Cortex of kidney (tissue), 1 donor: Measurements from ENCODE around the gene DNAJC5G.
"Not testable (repeated sequence)": the region's sequence is repeated elsewhere in the genome, so short reads cannot be mapped to it uniquely, and the experiment has no call there.

Source experiments
- DNase-seq: peaks from one replicate; lab custom pipeline; 2025; lab: John Stamatoyannopoulos, UW

Gene DNAJC5G

DNA sequence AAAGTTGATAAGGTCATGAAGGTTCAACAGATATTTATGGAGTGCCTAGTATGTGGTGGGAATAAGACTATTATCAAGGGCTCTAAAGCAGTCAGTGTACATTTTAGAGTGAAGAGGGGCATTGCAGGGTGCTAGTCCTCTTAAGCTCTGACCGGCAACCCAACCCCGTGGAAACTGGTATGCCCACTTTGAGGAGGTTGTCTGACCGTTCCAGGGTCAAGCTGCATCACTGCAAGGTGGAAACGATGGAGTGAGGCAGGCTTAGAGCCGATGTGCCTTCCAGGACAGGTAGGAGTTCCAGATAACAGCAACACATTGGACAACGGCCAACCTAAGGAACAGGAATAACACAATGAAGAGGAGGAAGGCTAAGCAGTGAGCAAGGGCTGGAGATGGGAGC lies 34.4 kb downstream of the DNAJC5G start:
- no peak for DNase-seq

DNA sequence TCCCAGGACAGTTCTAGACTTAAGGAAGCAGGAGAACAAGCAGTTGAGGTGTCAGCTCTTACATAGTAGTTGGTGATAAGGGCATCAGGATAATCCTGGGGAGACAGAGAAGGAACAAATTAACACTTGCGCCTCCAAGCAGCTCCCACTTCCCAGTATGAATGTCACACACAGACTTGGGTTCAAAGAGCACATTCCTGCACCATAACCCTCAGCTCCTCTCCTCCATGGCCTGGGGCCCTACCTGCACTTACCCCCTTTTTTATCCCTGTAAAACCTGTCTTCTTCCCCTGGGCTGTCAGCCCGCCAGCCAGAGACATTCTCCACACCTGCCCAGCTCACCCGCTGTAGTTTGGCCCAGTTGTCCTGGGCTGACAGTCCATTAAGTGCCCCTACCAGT lies 36.9 kb downstream of the DNAJC5G start:
- no peak for DNase-seq

DNA sequence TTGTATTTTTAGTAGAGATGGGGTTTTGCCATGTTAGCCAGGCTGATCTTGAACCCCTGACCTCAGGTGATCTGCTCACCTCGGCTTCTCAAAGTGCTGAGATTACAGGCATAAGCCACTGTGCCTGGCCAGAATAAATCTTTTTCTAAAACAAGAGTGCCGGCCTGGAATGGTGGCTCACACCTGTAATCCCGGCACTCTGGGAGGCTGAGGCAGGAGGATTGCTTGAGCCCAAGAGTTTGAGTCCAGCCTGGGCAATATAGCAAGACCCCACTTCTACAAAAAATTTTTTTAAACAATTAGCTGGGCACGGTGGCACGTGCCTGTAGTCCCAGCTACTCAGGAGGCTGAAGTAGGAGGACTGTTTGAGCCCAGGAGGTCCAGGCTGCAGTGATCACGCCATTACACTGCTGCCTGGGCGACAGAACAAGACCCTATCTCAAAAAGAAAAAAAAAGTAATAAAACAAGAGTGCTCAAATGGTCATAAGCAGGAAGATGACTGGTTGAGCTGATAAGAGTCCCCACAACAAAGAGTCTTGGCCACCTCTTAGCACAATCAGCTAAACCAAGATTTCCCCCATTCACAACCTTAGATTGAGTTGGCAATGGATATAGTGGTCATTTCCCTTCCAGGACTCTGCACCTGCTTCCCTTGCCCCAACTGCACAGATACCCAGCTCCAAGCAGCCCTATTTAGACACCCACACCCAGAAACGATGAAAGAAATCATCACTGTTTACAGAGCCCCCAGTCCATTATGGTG lies 38.8 kb downstream of the DNAJC5G start:
- DNase-seq, result no peak

DNA sequence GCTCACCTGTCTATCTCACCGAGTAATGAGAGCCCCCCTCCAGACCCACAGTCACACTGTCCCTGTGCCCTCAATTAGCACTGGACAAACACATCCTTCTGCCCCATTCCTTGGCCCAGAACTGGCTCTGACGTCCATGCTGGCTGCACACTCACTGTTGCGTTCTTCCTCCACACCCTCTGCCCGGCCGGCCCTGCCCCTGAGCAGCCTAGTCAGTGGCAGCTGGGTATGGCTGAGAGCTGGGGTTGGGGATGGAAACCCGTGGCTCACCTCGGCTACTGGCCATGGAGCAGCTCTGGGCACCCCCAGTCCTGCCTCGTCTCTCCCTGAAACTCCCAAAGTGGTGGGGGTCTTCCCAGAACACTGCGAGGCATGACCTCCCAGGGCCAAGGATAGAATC lies 39.5 kb downstream of the DNAJC5G start:
- no peak for DNase-seq

DNA sequence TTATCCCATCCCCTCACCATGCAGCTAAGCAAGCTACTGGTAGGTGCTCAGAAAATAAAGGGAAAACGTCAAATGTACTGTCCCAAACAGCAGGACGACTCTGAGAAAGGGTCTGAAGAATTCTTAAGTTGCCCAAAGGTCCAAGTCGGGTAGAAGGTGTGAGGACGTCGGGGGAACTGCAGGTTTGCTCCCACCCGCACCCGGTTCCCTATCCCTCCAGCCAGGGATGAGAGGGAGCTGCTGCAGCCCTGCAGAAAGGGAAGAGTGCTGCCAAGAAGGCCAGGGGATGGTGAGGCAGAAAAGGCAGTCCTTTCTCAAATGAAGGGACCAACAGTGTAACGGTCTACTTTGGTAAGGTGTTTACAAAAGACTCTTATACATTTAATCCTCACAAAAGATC lies 39.9 kb downstream of the DNAJC5G start:
- no peak for DNase-seq

DNA sequence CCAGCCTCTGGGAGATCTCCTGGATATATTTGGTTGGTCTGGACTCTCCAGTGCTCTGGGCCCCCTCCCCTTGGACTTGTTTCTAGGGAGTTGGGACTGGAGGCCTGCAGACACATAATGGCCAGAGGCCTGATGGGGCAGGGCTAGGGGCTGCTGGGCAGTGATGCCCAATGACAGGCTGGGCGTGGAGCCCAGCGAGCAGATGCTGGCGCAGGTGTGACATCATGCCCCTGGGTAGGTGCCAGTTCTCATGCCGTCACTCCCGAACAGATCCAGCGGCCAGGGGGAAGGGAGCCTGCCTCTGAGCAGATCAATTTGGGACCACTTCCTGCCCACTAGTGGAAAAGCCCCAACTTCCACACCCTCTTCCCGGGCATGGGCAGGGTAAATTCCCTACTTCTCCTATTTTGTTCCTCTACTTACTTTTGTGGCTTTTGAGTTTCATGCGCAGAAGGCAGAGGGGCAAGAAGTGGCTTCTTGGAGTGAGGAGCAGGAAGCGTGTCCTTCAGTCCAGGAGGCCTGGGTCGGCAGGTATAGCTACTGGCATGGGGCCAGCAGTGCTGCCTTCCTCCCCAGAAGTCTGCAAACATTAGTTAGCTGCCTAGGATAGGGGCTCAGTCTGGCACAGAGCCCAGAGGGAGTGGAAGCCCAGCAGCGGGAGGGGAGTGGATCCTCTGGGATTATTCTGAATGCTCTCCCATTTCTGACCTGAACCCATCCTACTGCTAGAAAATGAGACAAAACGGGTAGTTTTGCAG lies 41.6 kb downstream of the DNAJC5G start:
- no peak for DNase-seq

DNA sequence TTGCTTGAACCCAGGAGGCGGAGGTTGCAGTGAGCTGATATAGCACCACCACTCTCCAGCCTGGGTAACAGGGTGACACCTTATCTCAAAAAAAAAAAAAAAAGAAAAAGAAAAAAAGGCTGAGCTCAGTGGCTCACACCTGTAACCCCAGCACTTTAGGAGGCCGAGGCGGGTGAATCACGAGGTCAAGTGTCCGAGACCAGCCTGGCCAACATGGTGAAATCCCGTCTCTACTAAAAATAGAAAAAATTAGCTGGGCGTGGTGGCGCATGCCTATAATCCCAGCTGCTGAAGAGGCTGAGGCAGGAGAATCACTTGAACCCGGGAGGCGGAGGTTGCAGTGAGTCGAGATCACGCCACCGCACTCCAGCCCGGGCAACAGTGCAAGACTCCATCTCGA lies 44.6 kb downstream of the DNAJC5G start:
- not testable (repeated sequence) for DNase-seq

DNA sequence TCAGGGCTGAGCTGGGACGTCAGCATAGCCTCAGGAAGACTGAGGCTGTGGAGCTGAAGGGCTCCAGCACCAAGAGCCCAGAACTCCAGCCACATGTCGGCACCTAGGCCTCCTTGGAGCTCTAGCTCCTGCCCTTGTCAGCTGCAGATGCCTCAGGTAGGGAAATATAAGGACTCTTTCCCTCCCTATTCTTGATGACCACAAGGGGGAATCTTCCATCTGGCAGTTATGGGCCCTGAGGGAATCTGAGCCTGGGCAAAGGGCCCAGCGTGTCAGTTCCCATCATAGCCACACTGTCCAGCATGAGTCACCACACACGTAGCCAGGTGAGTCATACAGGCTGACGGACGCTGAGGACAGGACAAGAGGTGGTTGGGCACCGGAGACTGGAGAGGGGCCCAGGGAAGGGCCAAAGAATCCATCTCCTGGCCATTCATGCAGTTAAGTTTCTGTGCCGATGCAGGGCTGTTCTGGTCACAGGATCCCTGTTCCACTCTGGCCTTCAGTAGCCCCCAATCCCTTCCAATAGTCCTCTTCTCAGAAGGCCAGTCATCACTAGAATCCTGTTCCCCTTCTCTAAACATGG lies 45.8 kb downstream of the DNAJC5G start:
- DNase-seq, result no peak

DNA sequence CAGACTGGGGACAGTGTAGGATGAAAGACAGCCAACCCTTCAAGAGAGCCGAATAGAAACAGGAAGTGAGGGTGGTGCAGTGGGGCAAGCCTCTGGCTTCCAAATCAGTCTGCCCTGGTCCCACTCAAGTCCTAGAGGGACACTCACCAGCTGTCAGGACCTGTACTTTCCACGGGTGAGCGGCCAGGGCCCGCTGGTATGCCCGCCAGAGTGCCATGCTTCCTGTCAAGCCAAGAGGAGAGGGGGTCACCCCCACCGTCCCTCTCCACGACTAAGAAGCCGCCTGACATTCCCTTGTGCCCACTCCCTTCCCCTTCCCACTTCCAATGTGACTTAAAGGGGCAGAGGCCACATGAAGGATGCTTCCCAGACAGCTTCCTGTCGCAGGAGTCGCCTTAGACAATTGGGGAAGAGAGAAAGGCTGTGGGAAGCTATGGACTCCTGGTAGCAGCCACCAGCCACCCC lies 47.1 kb downstream of the DNAJC5G start:
- no peak for DNase-seq

DNA sequence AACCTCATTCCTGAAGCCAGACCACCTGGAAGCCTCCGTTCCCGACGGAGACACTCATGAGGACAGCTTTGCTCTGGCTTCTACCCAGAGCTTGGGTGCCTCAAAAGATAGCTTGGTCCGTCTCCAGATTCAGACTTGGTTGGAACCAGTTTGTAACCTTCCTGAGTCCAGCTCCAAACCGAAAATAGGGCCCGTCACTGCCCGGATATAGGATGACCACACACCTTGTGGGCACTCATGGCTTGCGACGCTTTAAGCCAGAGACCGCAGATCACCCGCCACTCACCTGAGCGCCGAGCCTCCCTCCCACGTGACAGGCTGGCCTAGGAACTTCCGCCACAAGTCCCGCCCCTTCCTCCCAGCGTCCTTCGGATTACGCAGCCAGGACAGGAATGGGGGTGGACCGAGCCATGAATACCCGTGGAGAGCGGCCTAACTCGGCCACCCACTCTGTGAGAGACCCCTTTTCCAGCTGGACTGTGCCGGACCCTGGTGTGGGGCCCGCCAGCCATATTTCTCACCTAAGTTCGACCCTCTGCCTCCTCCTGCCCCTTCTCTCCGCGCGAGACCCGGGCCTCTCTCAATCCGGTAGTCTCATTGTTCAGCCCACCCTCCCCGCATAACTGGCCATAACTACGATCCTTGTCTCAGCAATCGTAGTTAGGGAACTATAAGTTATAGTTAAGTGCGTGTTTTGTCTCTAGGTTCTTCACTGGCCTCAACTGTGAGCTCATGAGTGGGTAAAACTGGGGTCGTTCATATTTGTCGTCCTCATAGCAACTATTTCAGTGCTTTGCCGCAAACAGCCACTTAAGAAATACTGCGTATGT lies 47.7 kb downstream of the DNAJC5G start, which contains the start of gene MPV17:
Gene MPV17 (minus strand): TSS at position 332 of the 830 bp plus-strand sequence. CDS start 580 bp downstream, outside the sequence.
- DNase-seq, result no peak

DNA sequence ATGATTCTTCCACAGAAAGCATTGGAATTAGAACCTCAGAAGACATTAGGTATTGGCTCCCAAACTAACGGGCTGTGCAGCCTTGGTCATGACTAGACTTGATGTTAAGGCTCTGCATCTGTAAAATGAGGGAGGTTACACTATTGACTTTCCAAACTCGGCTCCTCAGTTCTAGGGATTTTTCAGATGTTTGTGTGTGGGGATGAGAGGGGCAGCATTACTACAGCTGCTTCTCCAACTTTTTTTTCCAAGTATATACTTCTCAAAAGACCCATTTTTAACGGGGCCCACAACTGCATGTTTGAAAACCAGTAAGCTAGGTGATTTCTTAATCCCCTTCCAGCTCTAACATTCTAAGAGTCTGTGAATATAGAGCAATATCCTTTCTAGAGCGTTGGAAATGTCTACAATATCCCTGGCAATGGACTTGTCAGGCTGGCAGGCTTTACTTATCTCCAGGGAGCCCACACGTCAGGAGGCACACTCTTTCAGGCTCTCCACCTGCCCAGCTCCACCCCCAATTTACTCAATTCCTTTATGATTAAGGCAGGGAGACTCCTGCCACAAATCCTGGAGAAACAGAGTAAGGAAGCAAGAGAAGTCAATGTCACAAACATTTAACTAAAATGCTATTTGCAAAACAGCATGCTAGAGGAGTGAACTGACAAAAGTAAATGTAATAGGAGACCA lies 48.5 kb downstream of the DNAJC5G start:
- no peak for DNase-seq

DNA sequence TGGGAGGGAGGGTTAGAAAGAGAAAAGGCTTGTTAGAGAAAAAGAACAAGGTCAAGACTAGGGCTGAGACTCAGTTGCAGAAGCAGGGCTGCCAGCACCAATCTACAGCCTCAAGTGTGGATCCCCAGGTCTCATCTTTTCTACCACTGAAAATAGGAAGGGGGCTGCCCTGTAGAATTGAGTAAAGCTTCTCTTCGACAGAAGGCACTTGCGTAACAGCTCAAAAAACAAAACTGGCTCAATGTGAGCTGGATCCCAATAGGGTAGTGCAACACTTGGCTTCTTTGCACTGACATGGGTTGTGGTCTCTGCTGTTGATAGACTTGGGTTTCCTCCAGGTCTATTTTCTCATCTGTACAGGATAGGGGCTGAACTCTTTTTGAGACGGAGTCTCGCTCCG lies 49.5 kb downstream of the DNAJC5G start:
- no peak for DNase-seq
